PC-9 (cell line): Measurements from ENCODE around the gene ANO5. TPM values are rescaled to one million over a fixed set of nuclear protein-coding genes. Genes with fewer than 3 reads are reported as not detected.
"Not testable (repeated sequence)": the region's sequence is repeated elsewhere in the genome, so short reads cannot be mapped to it uniquely, and the experiment has no call there.

Experiments
- BruUV-seq: library from RNA; stranded (reverse); fragments of 400-500 nt; replicated peaks from 2 replicates; lab custom pipeline; 2021; lab: Mats Ljungman, UMichigan
- CTCF ChIA-PET: fragments of 300-600 bp; sonication (Branson Sonifier 250); formaldehyde crosslinking; loops from one replicate; lab custom pipeline; 2022; ENCODE audit warnings: antibody characterized with exemption; lab: Charles Lee
- POLR2A ChIA-PET: fragments of 300-600 bp; sonication (Branson Sonifier 250); formaldehyde crosslinking; loops from one replicate; lab custom pipeline; 2022; ENCODE audit warnings: antibody characterized with exemption; ENCODE audit not compliant: unreplicated experiment; lab: Charles Lee
- DNase-seq, 2 experiments: peaks; one replicate each; pipeline versions ENCODE4 v3.0.0 to v3.0.0-alpha.2; 2015 to 2022; ENCODE audit warnings: mixed read lengths in 1 of 2
- H2AFZ ChIP-seq: fragments of 200-600 bp; sonication (generic); 2 replicates; pipeline ENCODE4 v1.8.1; 2017; ENCODE audit warnings: antibody characterized with exemption
- H3F3A ChIP-seq: fragments of 200-600 bp; sonication (generic); 2 replicates; pipeline ENCODE4 v1.8.1; 2017; ENCODE audit warnings: antibody characterized with exemption, mild to moderate bottlenecking, low read depth; ENCODE audit not compliant: insufficient read depth
- H3K27ac ChIP-seq: fragments of 200-600 bp; sonication (generic); 2 replicates; pipeline ENCODE4 v1.6.1; 2016; ENCODE audit warnings: mixed run types
- H3K27me3 ChIP-seq: fragments of 200-600 bp; sonication (generic); 2 replicates; pipeline ENCODE4 v1.6.1; 2016; ENCODE audit warnings: low read depth, mixed run types; ENCODE audit not compliant: insufficient read depth
- H3K36me3 ChIP-seq: fragments of 200-600 bp; sonication (generic); 2 replicates; pipeline ENCODE4 v1.6.1; 2016; ENCODE audit warnings: low read depth, mixed run types
- H3K4me1 ChIP-seq: fragments of 200-600 bp; sonication (generic); replicated peaks from 2 replicates; pipeline ENCODE4 v1.6.1; 2016; ENCODE audit warnings: mixed run types; ENCODE audit not compliant: insufficient read depth
- H3K4me2 ChIP-seq: fragments of 200-600 bp; sonication (generic); 2 replicates; pipeline ENCODE4 v1.6.1; 2017; ENCODE audit warnings: mixed run types
- H3K4me3 ChIP-seq: fragments of 200-600 bp; sonication (generic); 2 replicates; pipeline ENCODE4 v1.6.1; 2016; ENCODE audit warnings: mixed run types
- H3K79me2 ChIP-seq: fragments of 200-600 bp; sonication (generic); 2 replicates; pipeline ENCODE4 v1.6.1; 2017; ENCODE audit warnings: low read depth, mixed run types
- H3K9me2 ChIP-seq: fragments of 200-600 bp; sonication (generic); 2 replicates; pipeline ENCODE4 v1.8.1; 2017; ENCODE audit warnings: mild to moderate bottlenecking; ENCODE audit not compliant: insufficient read depth
- H3K9me3 ChIP-seq: fragments of 200-600 bp; sonication (generic); 2 replicates; pipeline ENCODE4 v1.8.1; 2016; ENCODE audit warnings: low read depth; ENCODE audit not compliant: insufficient read depth
- H4K20me1 ChIP-seq: fragments of 200-600 bp; sonication (generic); 2 replicates; pipeline ENCODE4 v1.8.1; 2017; ENCODE audit not compliant: insufficient read depth
- EZH2 ChIP-seq: fragments of 200-600 bp; sonication (generic); IDR thresholded peaks from 2 replicates; pipeline ENCODE4 v1.8.0; 2017; ENCODE audit warnings: antibody characterized with exemption, low read depth
- intact Hi-C: fragments of 100-400 bp; cut with micrococcal nuclease; formaldehyde crosslinking; loops from one replicate; pipeline ENCODE4 v1.10.0; 2022; ENCODE audit not compliant: unreplicated experiment
- total RNA-seq: library from RNA; stranded (reverse); gene quantifications from 2 replicates; pipeline ENCODE4 v1.2.3, GENCODE V29; 2021
- TF ChIP-seq, protein P1 (sequence below): fragments of 200-600 bp; sonication (generic); conservative IDR thresholded peaks from 2 replicates; pipeline ENCODE4 v1.6.1; 2017; ENCODE audit warnings: mixed run types, antibody characterized with exemption, mild to moderate bottlenecking, moderate library complexity

The ANO5 gene
- total RNA-seq, 1 experiment from 2014 or later = not detected

DNA sequence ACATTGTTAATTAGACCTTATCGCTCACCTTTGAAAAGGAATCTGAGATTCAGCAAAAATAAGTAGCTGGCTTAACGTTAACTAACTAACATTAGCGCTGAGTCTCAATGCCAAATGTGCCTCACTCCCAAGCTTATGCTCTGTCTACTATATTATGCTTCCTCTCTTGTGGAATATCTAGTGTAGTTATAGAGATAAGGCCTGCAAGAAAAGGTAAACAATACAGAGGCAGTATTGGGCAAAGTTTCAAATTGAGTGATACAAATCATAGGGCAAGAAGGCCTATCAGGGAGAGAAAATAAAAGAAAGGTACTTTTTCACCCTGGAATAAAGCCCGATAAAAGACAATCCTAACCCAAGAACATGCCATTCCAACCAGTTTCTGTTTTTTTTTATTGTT is 83.7 kb downstream of the ANO5 start:
- H3K4me3 ChIP-seq = no peak overlapping the region
- ChIA-PET POLR2A (no interaction called here), CTCF (no interaction called here)
- no peaks in the 10 kb centered on the region for H4K20me1 ChIP-seq
- no peaks in the 10 kb centered on the region for H3K79me2 ChIP-seq
- H3K27ac ChIP-seq = no peak overlapping the region
- no peaks in the 10 kb centered on the region for H3K36me3 ChIP-seq
- no TSS peak for BruUV-seq
- H3F3A ChIP-seq = no peaks in the 10 kb centered on the region
- DNase-seq = no peak
- intact Hi-C loops = no loop called here
- no peak for TF ChIP-seq EZH2
- TF ChIP-seq, protein P1, sequence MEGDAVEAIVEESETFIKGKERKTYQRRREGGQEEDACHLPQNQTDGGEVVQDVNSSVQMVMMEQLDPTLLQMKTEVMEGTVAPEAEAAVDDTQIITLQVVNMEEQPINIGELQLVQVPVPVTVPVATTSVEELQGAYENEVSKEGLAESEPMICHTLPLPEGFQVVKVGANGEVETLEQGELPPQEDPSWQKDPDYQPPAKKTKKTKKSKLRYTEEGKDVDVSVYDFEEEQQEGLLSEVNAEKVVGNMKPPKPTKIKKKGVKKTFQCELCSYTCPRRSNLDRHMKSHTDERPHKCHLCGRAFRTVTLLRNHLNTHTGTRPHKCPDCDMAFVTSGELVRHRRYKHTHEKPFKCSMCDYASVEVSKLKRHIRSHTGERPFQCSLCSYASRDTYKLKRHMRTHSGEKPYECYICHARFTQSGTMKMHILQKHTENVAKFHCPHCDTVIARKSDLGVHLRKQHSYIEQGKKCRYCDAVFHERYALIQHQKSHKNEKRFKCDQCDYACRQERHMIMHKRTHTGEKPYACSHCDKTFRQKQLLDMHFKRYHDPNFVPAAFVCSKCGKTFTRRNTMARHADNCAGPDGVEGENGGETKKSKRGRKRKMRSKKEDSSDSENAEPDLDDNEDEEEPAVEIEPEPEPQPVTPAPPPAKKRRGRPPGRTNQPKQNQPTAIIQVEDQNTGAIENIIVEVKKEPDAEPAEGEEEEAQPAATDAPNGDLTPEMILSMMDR = no peak
- no peaks in the 10 kb centered on the region for H3K27me3 ChIP-seq
- no peak overlapping the region for H3K4me2 ChIP-seq
- no peak overlapping the region for H2AFZ ChIP-seq
- no peaks in the 10 kb centered on the region for H3K4me1 ChIP-seq
- no peaks in the 10 kb centered on the region for H3K9me2 ChIP-seq
- H3K9me3 ChIP-seq = no peaks in the 10 kb centered on the region

DNA sequence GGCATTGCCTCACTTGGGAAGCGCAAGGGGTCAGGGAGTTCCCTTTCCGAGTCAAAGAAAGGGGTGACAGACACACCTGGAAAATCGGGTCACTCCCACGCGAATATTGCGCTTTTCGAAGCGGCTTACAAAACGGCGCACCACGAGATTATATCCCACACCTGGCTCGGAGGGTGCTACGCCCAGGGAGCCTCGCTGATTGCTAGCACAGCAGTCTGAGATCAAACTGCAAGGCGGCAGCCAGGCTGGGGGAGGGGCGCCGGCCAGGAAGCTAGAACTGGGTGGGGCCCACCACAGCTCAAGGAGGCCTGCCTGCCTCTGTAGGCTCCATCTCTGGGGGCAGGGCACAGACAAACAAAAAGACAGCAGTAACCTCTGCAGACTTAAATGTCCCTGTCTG is 92.1 kb downstream of the ANO5 start:
- H3K4me2 ChIP-seq, H3K36me3 ChIP-seq, intact Hi-C loops, CTCF ChIA-PET, H3K27ac ChIP-seq, H3K4me3 ChIP-seq, H3K79me2 ChIP-seq, H3K27me3 ChIP-seq, POLR2A ChIA-PET, H3K9me3 ChIP-seq, H3K9me2 ChIP-seq, H4K20me1 ChIP-seq, H3F3A ChIP-seq, H2AFZ ChIP-seq, BruUV-seq, DNase-seq, H3K4me1 ChIP-seq: not testable (repeated sequence)

DNA sequence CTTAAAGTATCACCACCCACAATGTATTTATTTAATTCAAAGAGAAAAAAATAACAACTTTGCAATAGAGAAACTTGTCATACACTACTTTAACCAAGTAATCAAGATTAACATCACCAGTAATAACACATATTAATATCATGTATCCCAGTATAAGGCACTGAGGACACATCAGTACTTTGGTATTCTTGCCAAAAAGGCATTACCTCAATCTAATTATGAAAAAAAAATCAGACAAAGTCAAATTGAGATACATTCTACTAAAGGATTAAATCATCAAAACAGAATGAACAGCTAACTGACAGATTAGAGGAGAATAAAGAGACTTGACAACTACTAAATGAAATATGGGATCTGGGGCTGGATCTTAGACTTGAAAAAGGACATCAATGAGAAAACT is 109.5 kb downstream of the ANO5 start:
- no TSS peak for BruUV-seq
- Histone ChIP-seq H3K4me1 (no peaks in the 10 kb centered on the region), H3K36me3 (no peaks in the 10 kb centered on the region), H2AFZ (no peak overlapping the region), H3K27me3 (no peaks in the 10 kb centered on the region), H3K4me2 (no peak overlapping the region), H4K20me1 (no peaks in the 10 kb centered on the region; the same call in 1 of the 2 replicates), H3K79me2 (no peaks in the 10 kb centered on the region), H3K9me3 (no peaks in the 10 kb centered on the region), H3K27ac (no peak overlapping the region), H3K4me3 (no peak overlapping the region), H3K9me2 (no peaks in the 10 kb centered on the region), H3F3A (no peaks in the 10 kb centered on the region)
- ChIA-PET CTCF (no interaction called here), POLR2A (no interaction called here)
- no peak for DNase-seq
- intact Hi-C loops = loop anchor here (5.0 to 10.0 kb wide), 2 partner anchors 55 to 1658 kb away; no protein-coding TSS in a partner anchor
- no peak for TF ChIP-seq EZH2
- TF ChIP-seq, protein P1 = no peak
